HepG2 (cell line): ENCODE data around the gene DDX4. TPM values are rescaled to one million over a fixed set of nuclear protein-coding genes. Genes with fewer than 3 reads are reported as not detected.

Experiments used
- ATAC-seq: fragments of 200-7000 bp; cut with Tn5 transposase; 3 replicates; pipeline ENCODE4 v1.9.1; 2020; ENCODE audit warnings: mild to moderate bottlenecking, moderate library complexity
- BruUV-seq: library from RNA; stranded (reverse); fragments of 400-500 nt; replicated peaks from 2 replicates; lab custom pipeline; 2021; lab: Mats Ljungman, UMichigan
- CTCF ChIA-PET: fragments of 300-600 bp; formaldehyde crosslinking; extraction: SDS; loops from one replicate; lab custom pipeline; 2021; ENCODE audit warnings: low total read pairs, inconsistent platforms, low intra/inter-chr PET ratio; lab: Yijun Ruan, JAX
- POLR2A ChIA-PET: fragments of 350-600 bp; sonication (Branson Sonifier 250); formaldehyde crosslinking; loops from one replicate; lab custom pipeline; 2020; ENCODE audit warnings: antibody characterized with exemption, inconsistent platforms; lab: Yijun Ruan, JAX
- DNase-seq: peaks from one replicate; pipeline ENCODE4 v3.0.0-alpha.2; 2015; ENCODE audit warnings: low spot score
- FAIRE-seq: peaks from 3 replicates; lab custom pipeline; 2011; peaks lifted over from hg19 to GRCh38; lab: Jason Lieb, UNC
- H2AFZ ChIP-seq: one replicate; pipeline ENCODE4 v1.6.1; 2011; ENCODE audit warnings: low read length, inconsistent platforms
- H3K27ac ChIP-seq: fragments of 300-600 bp; 3 replicates; pipeline ENCODE4 v1.8.0; 2011; ENCODE audit warnings: mixed run types, mild to moderate bottlenecking, mixed read lengths, low read length, inconsistent platforms; ENCODE audit not compliant: insufficient read depth; ENCODE audit errors: extremely low read length
- H3K27me3 ChIP-seq, 2 experiments: fragments of 200-600 bp in 1 of 2; 2 replicates in 1 of 2; 3 replicates in 1 of 2; pipeline versions ENCODE4 v1.6.0 to v1.8.0; 2011; ENCODE audit warnings: low read length in 2 of 2, mild to moderate bottlenecking in 2 of 2, moderate library complexity in 2 of 2, inconsistent platforms in 1 of 2; ENCODE audit not compliant: insufficient read depth in 2 of 2, control insufficient read depth in 1 of 2
- H3K36me3 ChIP-seq, 2 experiments: fragments of 200-600 bp in 1 of 2; replicated peaks in 1 of 2; 2 replicates in 1 of 2; 3 replicates in 1 of 2; pipeline versions ENCODE4 v1.5.1 to v1.8.0; 2011; ENCODE audit warnings: low read length in 2 of 2, inconsistent platforms in 1 of 2; ENCODE audit not compliant: insufficient read depth in 2 of 2, control insufficient read depth in 1 of 2
- H3K4me1 ChIP-seq: 2 replicates; pipeline ENCODE4 v1.5.1; 2012; ENCODE audit warnings: low read length, inconsistent platforms; ENCODE audit not compliant: insufficient read depth
- H3K4me2 ChIP-seq: 2 replicates; pipeline ENCODE4 v1.6.0; 2011; ENCODE audit warnings: low read depth, low read length, inconsistent platforms
- H3K4me3 ChIP-seq, 3 experiments: fragments of 200-600 bp in 1 of 3; sonication (generic), shearing (Covaris generic) in 1 of 3; replicated peaks in 1 of 3; 2 replicates each; pipeline ENCODE4 v1.5.1; 2011 to 2016; ENCODE audit warnings: low read length in 3 of 3, inconsistent platforms in 2 of 3, low read depth in 2 of 3, mild to moderate bottlenecking in 2 of 3, control low read depth in 1 of 3, mixed read lengths in 1 of 3; ENCODE audit not compliant: insufficient read depth in 1 of 3
- H3K79me2 ChIP-seq: one replicate; pipeline ENCODE4 v1.6.1; 2011; ENCODE audit warnings: low read length, inconsistent platforms; ENCODE audit not compliant: insufficient read depth
- H3K9ac ChIP-seq: 2 replicates; pipeline ENCODE4 v1.6.0; 2011; ENCODE audit warnings: mild to moderate bottlenecking, low read depth, low read length, inconsistent platforms; ENCODE audit not compliant: insufficient read depth
- H3K9me3 ChIP-seq: 2 replicates; pipeline ENCODE4 v1.5.1; 2012; ENCODE audit warnings: mild to moderate bottlenecking, low read length
- H4K20me1 ChIP-seq: 2 replicates; pipeline ENCODE4 v1.6.0; 2011; ENCODE audit warnings: inconsistent platforms, mild to moderate bottlenecking, low read length, moderate library complexity; ENCODE audit not compliant: insufficient read depth
- HOXA5 ChIP-seq: sonication (generic); formaldehyde crosslinking; IDR thresholded peaks from 2 replicates; pipeline ENCODE4 v1.4.0; 2020; ENCODE audit warnings: missing genetic modification reagents
- KDM5A ChIP-seq: fragments of 200-600 bp; sonication (generic); IDR thresholded peaks from 2 replicates; pipeline ENCODE4 v1.7.0; 2018; ENCODE audit warnings: antibody characterized with exemption, mild to moderate bottlenecking, low read length, borderline replicate concordance
- NFE2L1 ChIP-seq: sonication (generic); formaldehyde crosslinking; IDR thresholded peaks from 2 replicates; pipeline ENCODE4 v1.4.0; 2020; ENCODE audit warnings: missing genetic modification reagents, mild to moderate bottlenecking, borderline replicate concordance
- RAD21 ChIP-seq: fragments of 450-650 bp; formaldehyde crosslinking; IDR thresholded peaks from 2 replicates; pipeline ENCODE4 v1.5.0; 2020; ENCODE audit warnings: mild to moderate bottlenecking
- REL ChIP-seq: sonication (generic); formaldehyde crosslinking; conservative IDR thresholded peaks from 2 replicates; pipeline ENCODE4 v1.8.0; 2022; ENCODE audit warnings: mild to moderate bottlenecking, missing genetic modification reagents, moderate library complexity
- RFXAP ChIP-seq: sonication (generic); formaldehyde crosslinking; IDR thresholded peaks from 2 replicates; pipeline ENCODE4 v1.4.0; 2020; ENCODE audit warnings: missing genetic modification reagents, borderline replicate concordance
- ZFP90 ChIP-seq: sonication (generic); formaldehyde crosslinking; IDR thresholded peaks from 2 replicates; pipeline ENCODE4 v1.8.0; 2022; ENCODE audit warnings: missing genetic modification reagents, mild to moderate bottlenecking, inconsistent platforms, borderline replicate concordance
- ZNF234 ChIP-seq: sonication (generic); formaldehyde crosslinking; conservative IDR thresholded peaks from 2 replicates; pipeline ENCODE4 v1.5.1; 2020; ENCODE audit warnings: mild to moderate bottlenecking, missing genetic modification reagents
- WGBS: methylation state at CpG from one replicate; pipeline ENCODE4 v1.1.6; 2017; ENCODE audit warnings: low lambda C conversion rate; 5-methylcytosine and 5-hydroxymethylcytosine counted together
- in situ Hi-C: cut with HindIII; loops from 2 replicates; pipeline ENCODE4 v1.10.0; 2017; ENCODE audit warnings: low pct_unique_long_range_greater_than_20kb; ENCODE audit not compliant: extremely low pct_ligation_motif_present
- intact Hi-C: fragments of 100-400 bp; cut with micrococcal nuclease; formaldehyde crosslinking; loops from one replicate; pipeline ENCODE4 v1.10.0; 2022; ENCODE audit not compliant: unreplicated experiment
- polyA plus RNA-seq, 8 experiments: library from polyadenylated mRNA; depleted of rRNA in 3 of 8; stranded (reverse) in 7 of 8; unstranded in 1 of 8; fragments of >200 nt; fragmentation: Illumina TruSeq in 4 of 8; extraction: Trizol in 4 of 8; gene quantifications; 2 replicates each; pipeline versions ENCODE4 v1.2.1 to v1.2.3, GENCODE V29; 2011 to 2016; ENCODE audit warnings: low read depth in 4 of 8, missing spikeins in 1 of 8, mixed read lengths in 1 of 8; ENCODE audit not compliant: insufficient read depth in 1 of 8
- total RNA-seq, 5 experiments: library from RNA; depleted of rRNA; stranded (reverse); fragments of >200 nt; fragmentation: Illumina TruSeq; extraction: Trizol; gene quantifications; 2 replicates each; pipeline ENCODE4 v1.2.3, GENCODE V29; 2016; ENCODE audit warnings: low read depth in 1 of 5
- TF ChIP-seq, protein P1 (sequence below): IDR thresholded peaks from 2 replicates; pipeline ENCODE4 v1.6.1; 2016; ENCODE audit warnings: missing compliant biosample characterization, missing genetic modification reagents, borderline replicate concordance
- TF ChIP-seq, protein P2 (sequence below): sonication (generic); formaldehyde crosslinking; IDR thresholded peaks from 2 replicates; pipeline ENCODE4 v1.4.0; 2020; ENCODE audit warnings: mild to moderate bottlenecking, missing genetic modification reagents, borderline replicate concordance

Gene DDX4
- total and polyA plus RNA-seq, 2 of the 13 experiments (the other 11 are each of a cell fraction or from before 2014, with no cell fraction given): 0.05 TPM; not detected in 1

DNA sequence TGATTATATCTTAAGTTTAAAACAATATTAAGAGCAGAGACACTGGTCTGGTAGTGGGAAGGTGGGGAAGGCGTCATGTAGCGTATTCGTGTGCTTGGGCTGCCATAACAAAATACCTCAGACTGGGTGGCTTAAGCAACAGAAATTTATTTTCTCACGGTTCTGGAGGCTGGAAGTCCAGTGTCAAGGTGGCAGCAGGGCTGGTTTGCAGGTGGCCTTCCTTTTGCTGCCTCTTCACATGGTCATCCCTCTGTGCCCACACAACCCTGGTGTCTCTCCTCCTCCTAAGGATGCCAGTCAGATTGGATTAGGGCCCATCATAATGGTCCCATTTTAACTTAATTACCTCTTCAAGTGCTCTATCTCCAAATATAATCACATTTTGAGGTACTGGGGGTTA, 122.8 kb downstream of the DDX4 start:
- Histone ChIP-seq H3K4me1 (peaks cover 18% of the 10 kb centered on the region), H2AFZ (no peak overlapping the region), H4K20me1 (no peaks in the 10 kb centered on the region), H3K4me2 (no peak overlapping the region), H3K9me3 (no peaks in the 10 kb centered on the region), H3K79me2 (no peaks in the 10 kb centered on the region), H3K27ac (no peak overlapping the region), H3K27me3 (no peaks in the 10 kb centered on the region), H3K4me3 (no peak overlapping the region), H3K9ac (no peak overlapping the region), H3K36me3 (no peaks in the 10 kb centered on the region)
- CTCF ChIA-PET: no interaction called here
- ATAC-seq (no peak), FAIRE-seq (no peak), DNase-seq (no peak)
- in situ Hi-C loops: no loop called here
- no peak for TF ChIP-seq REL (CRISPR knock-in tag)
- TF ChIP-seq ZFP90 (CRISPR knock-in tag): no peak
- TF ChIP-seq RFXAP (CRISPR knock-in tag): no peak
- no peak for TF ChIP-seq HOXA5 (CRISPR knock-in tag)
- no peak for TF ChIP-seq ZNF234 (CRISPR knock-in tag)
- no peak for TF ChIP-seq NFE2L1 (CRISPR knock-in tag)
- TF ChIP-seq, protein P1, sequence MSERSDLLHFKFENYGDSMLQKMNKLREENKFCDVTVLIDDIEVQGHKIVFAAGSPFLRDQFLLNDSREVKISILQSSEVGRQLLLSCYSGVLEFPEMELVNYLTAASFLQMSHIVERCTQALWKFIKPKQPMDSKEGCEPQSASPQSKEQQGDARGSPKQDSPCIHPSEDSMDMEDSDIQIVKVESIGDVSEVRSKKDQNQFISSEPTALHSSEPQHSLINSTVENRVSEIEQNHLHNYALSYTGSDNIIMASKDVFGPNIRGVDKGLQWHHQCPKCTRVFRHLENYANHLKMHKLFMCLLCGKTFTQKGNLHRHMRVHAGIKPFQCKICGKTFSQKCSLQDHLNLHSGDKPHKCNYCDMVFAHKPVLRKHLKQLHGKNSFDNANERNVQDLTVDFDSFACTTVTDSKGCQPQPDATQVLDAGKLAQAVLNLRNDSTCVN (CRISPR knock-in tag): no peak
- TF ChIP-seq RAD21 (CRISPR knock-in tag): no peak
- TF ChIP-seq, protein P2, sequence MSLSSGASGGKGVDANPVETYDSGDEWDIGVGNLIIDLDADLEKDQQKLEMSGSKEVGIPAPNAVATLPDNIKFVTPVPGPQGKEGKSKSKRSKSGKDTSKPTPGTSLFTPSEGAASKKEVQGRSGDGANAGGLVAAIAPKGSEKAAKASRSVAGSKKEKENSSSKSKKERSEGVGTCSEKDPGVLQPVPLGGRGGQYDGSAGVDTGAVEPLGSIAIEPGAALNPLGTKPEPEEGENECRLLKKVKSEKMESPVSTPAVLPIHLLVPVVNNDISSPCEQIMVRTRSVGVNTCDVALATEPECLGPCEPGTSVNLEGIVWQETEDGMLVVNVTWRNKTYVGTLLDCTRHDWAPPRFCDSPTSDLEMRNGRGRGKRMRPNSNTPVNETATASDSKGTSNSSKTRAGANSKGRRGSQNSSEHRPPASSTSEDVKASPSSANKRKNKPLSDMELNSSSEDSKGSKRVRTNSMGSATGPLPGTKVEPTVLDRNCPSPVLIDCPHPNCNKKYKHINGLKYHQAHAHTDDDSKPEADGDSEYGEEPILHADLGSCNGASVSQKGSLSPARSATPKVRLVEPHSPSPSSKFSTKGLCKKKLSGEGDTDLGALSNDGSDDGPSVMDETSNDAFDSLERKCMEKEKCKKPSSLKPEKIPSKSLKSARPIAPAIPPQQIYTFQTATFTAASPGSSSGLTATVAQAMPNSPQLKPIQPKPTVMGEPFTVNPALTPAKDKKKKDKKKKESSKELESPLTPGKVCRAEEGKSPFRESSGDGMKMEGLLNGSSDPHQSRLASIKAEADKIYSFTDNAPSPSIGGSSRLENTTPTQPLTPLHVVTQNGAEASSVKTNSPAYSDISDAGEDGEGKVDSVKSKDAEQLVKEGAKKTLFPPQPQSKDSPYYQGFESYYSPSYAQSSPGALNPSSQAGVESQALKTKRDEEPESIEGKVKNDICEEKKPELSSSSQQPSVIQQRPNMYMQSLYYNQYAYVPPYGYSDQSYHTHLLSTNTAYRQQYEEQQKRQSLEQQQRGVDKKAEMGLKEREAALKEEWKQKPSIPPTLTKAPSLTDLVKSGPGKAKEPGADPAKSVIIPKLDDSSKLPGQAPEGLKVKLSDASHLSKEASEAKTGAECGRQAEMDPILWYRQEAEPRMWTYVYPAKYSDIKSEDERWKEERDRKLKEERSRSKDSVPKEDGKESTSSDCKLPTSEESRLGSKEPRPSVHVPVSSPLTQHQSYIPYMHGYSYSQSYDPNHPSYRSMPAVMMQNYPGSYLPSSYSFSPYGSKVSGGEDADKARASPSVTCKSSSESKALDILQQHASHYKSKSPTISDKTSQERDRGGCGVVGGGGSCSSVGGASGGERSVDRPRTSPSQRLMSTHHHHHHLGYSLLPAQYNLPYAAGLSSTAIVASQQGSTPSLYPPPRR (CRISPR knock-in tag): no peak
- no peak for TF ChIP-seq KDM5A
- WGBS: 77% methylated on average over 4 of the region's 4 CpGs
- POLR2A ChIA-PET: no interaction called here
- intact Hi-C loops: no loop called here
- no TSS peak for BruUV-seq
